Measurements from ENCODE around the gene NTM.
A peak's percentile ranks its signal among the peaks of the same experiment; 100 is the strongest.
"Not testable (repeated sequence)": the region's sequence is repeated elsewhere in the genome, so short reads cannot be mapped to it uniquely, and the experiment has no call there.

Gene NTM

GRCh38 chr11:132310390-132311375, 940.3 kb downstream of the NTM start:
- DNase-seq = no peak

- DNase-seq = no peak
These were observed 941.3 kb downstream of the NTM start for GRCh38 chr11:132311703-132312102.

- DNase-seq = no peak
These were observed 941.7 kb downstream of the NTM start for GRCh38 chr11:132312161-132312560.

GRCh38 chr11:132312701-132313111, 942.3 kb downstream of the NTM start:
- DNase-seq = peak; percentile 40

- DNase-seq = no peak
These were observed 944.6 kb downstream of the NTM start for GRCh38 chr11:132314911-132315455.

- no peak for DNase-seq
These were observed 945.3 kb downstream of the NTM start for GRCh38 chr11:132315696-132316095.

- no peak for DNase-seq
These were observed 948.2 kb downstream of the NTM start for GRCh38 chr11:132318421-132319157.

- not testable (repeated sequence) for DNase-seq
These were observed 949.0 kb downstream of the NTM start for GRCh38 chr11:132319419-132319818.

GRCh38 chr11:132330515-132330914, 960.1 kb downstream of the NTM start:
- DNase-seq = no peak

GRCh38 chr11:132332521-132332920, 962.1 kb downstream of the NTM start:
- DNase-seq = no peak

- no peak for DNase-seq
These were observed 964.4 kb downstream of the NTM start for GRCh38 chr11:132334769-132335280.

GRCh38 chr11:132335311-132335710, 964.9 kb downstream of the NTM start:
- no peak for DNase-seq

- no peak for DNase-seq
These were observed 966.5 kb downstream of the NTM start for GRCh38 chr11:132336781-132337535.

- DNase-seq = no peak
These were observed 967.5 kb downstream of the NTM start for GRCh38 chr11:132337819-132338416.

GRCh38 chr11:132342408-132342807, 972.0 kb downstream of the NTM start:
- no peak for DNase-seq

- no peak for DNase-seq
These were observed 973.2 kb downstream of the NTM start for GRCh38 chr11:132343445-132344175.

GRCh38 chr11:132346558-132347148, 976.2 kb downstream of the NTM start:
- DNase-seq = no peak

GRCh38 chr11:132347156-132348090, 977.0 kb downstream of the NTM start:
- DNase-seq = no peak

GRCh38 chr11:132349811-132350733, 979.7 kb downstream of the NTM start:
- DNase-seq = no peak

All from hematopoietic multipotent progenitor cell treated with erythropoietin and hydrocortisone succinate and interleukin-3 and kit ligand, for 4 days (in vitro differentiated cells).